Esophagus muscularis mucosa (tissue), 4 donors: Measurements from ENCODE around the gene PPP4R3A. TPM values are rescaled to one million over a fixed set of nuclear protein-coding genes. Genes with fewer than 3 reads are reported as not detected.

Experiments
- DNase-seq: peaks from one replicate; pipeline ENCODE4 v3.0.0-alpha.2; 2017; ENCODE audit errors: extremely low spot score
- H3K27ac ChIP-seq, 4 donors: fragments of 200-600 bp; sonication (generic); replicated peaks in 1 of 4; 1 replicate in 3 of 4; 2 replicates in 1 of 4; pipeline ENCODE4 v1.5.1; 2016 to 2019; ENCODE audit warnings: mild to moderate bottlenecking in 1 of 4
- H3K27me3 ChIP-seq, 4 donors: fragments of 200-600 bp; sonication (generic); one replicate each; pipeline versions ENCODE4 v1.5.1 to v1.6.0; 2016 to 2019
- H3K36me3 ChIP-seq, 4 donors: fragments of 200-600 bp; sonication (generic); one replicate each; pipeline ENCODE4 v1.5.1; 2016 to 2019
- H3K4me1 ChIP-seq, 4 donors: fragments of 200-600 bp; sonication (generic); one replicate each; pipeline ENCODE4 v1.5.1; 2016 to 2019
- H3K4me3 ChIP-seq, 4 donors: fragments of 200-600 bp; sonication (generic); 1 replicate in 2 of 4; 2 replicates in 2 of 4; pipeline ENCODE4 v1.5.1; 2016 to 2019; ENCODE audit warnings: mild to moderate bottlenecking in 4 of 4, moderate library complexity in 1 of 4
- H3K9me3 ChIP-seq, 4 donors: fragments of 200-600 bp; sonication (generic); 1 replicate in 3 of 4; 2 replicates in 1 of 4; pipeline ENCODE4 v1.5.1; 2016 to 2019
- EP300 ChIP-seq: sonication (generic); formaldehyde crosslinking; IDR thresholded peaks from one replicate; pipeline ENCODE4 v1.6.1; 2017; ENCODE audit warnings: antibody characterized with exemption
- POLR2A ChIP-seq: fragments of 450-650 bp; IDR thresholded peaks from one replicate; pipeline ENCODE4 v1.6.1; 2017; ENCODE audit warnings: antibody characterized with exemption, moderate library complexity, mild to moderate bottlenecking, low read depth
- POLR2AphosphoS5 ChIP-seq, 2 donors: sonication (generic); formaldehyde crosslinking; IDR thresholded peaks; one replicate each; pipeline ENCODE4 v1.6.1; 2017; ENCODE audit warnings: antibody characterized with exemption in 2 of 2
- WGBS: methylation state at CpG from one replicate; pipeline ENCODE4 v1.1.5; 2018; 5-methylcytosine and 5-hydroxymethylcytosine counted together
- intact Hi-C: fragments of 100-400 bp; cut with DNase I; formaldehyde crosslinking; loops from one replicate; pipeline ENCODE4 v1.15.1; 2023
- total RNA-seq, 4 donors: library from RNA; depleted of rRNA; stranded (reverse); fragments of >200 nt; gene quantifications; one replicate each; pipeline versions ENCODE4 v1.1.0 to v1.2.1, GENCODE V29; 2016
- TF ChIP-seq, protein P1 (sequence below), 3 experiments: fragments of 200-600 bp in 2 of 3; fragments of 450-650 bp in 1 of 3; sonication (generic) in 2 of 3; IDR thresholded peaks; one replicate each; pipeline ENCODE4 v1.5.1; 2017 to 2019; ENCODE audit warnings: antibody characterized with exemption in 3 of 3, mild to moderate bottlenecking in 2 of 3, moderate library complexity in 1 of 3

The PPP4R3A gene
- total RNA-seq, 4 donors from 2014 or later, result 60.2 to 78.5 (median 70.4) TPM

- H3K4me3 ChIP-seq, result peak overlapping the region; percentile 86 to 99 (median 94)
- peaks cover 32 to 56% (median 55%) of the 10 kb centered on the region in 4 donors for H3K4me1 ChIP-seq
These were observed 2.0 kb downstream of the PPP4R3A start for GRCh38 chr14:91508105-91508504.

DNA sequence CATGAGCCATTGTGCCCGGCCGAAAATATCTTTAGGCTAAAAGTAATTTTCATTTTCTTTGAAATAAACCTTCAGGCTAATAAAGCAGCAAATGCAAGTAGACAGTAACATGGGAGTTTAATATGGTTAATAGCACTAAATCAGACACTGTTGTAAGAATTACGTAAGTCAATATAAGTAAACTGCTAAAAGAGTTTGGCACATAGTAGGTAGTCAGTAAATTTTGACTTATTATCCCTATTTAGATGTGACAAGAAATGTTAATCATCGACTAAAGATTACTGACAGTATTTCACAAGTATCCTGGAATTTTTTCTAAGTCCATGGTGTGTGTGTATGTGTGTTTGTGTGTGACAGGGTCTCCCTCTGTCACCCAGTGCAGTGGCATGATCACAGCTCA is 3.9 kb downstream of the PPP4R3A start:
- peaks cover 36 to 71% (median 69%) of the 10 kb centered on the region in 4 donors for H3K4me1 ChIP-seq
- no peaks in the 10 kb centered on the region for H3K9me3 ChIP-seq
- H3K4me3 ChIP-seq, result peak overlapping the region in 2 of 4 donors; percentile 27 to 31
- intact Hi-C loops, result no loop called here
- DNase-seq, result no peak
- no peak overlapping the region for H3K27ac ChIP-seq
- TF ChIP-seq POLR2AphosphoS5 (IDR thresholded peaks at IDR 0.05), result no peak
- TF ChIP-seq, protein P1, sequence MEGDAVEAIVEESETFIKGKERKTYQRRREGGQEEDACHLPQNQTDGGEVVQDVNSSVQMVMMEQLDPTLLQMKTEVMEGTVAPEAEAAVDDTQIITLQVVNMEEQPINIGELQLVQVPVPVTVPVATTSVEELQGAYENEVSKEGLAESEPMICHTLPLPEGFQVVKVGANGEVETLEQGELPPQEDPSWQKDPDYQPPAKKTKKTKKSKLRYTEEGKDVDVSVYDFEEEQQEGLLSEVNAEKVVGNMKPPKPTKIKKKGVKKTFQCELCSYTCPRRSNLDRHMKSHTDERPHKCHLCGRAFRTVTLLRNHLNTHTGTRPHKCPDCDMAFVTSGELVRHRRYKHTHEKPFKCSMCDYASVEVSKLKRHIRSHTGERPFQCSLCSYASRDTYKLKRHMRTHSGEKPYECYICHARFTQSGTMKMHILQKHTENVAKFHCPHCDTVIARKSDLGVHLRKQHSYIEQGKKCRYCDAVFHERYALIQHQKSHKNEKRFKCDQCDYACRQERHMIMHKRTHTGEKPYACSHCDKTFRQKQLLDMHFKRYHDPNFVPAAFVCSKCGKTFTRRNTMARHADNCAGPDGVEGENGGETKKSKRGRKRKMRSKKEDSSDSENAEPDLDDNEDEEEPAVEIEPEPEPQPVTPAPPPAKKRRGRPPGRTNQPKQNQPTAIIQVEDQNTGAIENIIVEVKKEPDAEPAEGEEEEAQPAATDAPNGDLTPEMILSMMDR (IDR thresholded peaks at IDR 0.05), result no peak
- TF ChIP-seq POLR2A, result no peak
- TF ChIP-seq EP300, result no peak
- peaks cover 0 to 20% (median 3%) of the 10 kb centered on the region in 4 donors for H3K36me3 ChIP-seq
- 95% methylated on average over 4 of the region's 4 CpGs for WGBS
- no peaks in the 10 kb centered on the region for H3K27me3 ChIP-seq

More at GRCh38 chr14:91508105-91508504, 2.0 kb downstream of the PPP4R3A start:
- no peaks in the 10 kb centered on the region for H3K27me3 ChIP-seq
- no peaks in the 10 kb centered on the region for H3K9me3 ChIP-seq
- peaks cover 0 to 18% (median 3%) of the 10 kb centered on the region in 4 donors for H3K36me3 ChIP-seq
- no peak for DNase-seq
- 10% methylated on average over 2 of the region's 2 CpGs for WGBS
- peak overlapping the region in 3 of 4 donors; percentile 98 to 100 (median 98) for H3K27ac ChIP-seq
- intact Hi-C loops, result no loop called here
- no peak for TF ChIP-seq POLR2AphosphoS5 (IDR thresholded peaks at IDR 0.05)

- Histone ChIP-seq H3K36me3 (peaks cover 0 to 25% (median 3%) of the 10 kb centered on the region in 4 donors), H3K27ac (no peak overlapping the region), H3K27me3 (no peaks in the 10 kb centered on the region), H3K4me3 (no peak overlapping the region), H3K4me1 (peaks cover 45 to 91% (median 80%) of the 10 kb centered on the region in 4 donors), H3K9me3 (no peaks in the 10 kb centered on the region)
- intact Hi-C loops, result no loop called here
- DNase-seq, result no peak
- 81% methylated on average over 4 of the region's 4 CpGs for WGBS
- TF ChIP-seq, protein P1 (IDR thresholded peaks at IDR 0.05), result no peak
- TF ChIP-seq EP300 (no peak), POLR2AphosphoS5 (IDR thresholded peaks at IDR 0.05) (no peak), POLR2A (no peak)
These were observed 7.1 kb downstream of the PPP4R3A start for GRCh38 chr14:91503000-91503504.

- DNase-seq, result no peak
- Histone ChIP-seq H3K27me3 (no peaks in the 10 kb centered on the region), H3K9me3 (no peaks in the 10 kb centered on the region), H3K27ac (no peak overlapping the region), H3K4me1 (peaks cover 49 to 94% (median 83%) of the 10 kb centered on the region in 4 donors), H3K4me3 (no peak overlapping the region), H3K36me3 (peaks cover 0 to 26% (median 3%) of the 10 kb centered on the region in 4 donors)
- TF ChIP-seq POLR2A (no peak), EP300 (no peak), POLR2AphosphoS5 (IDR thresholded peaks at IDR 0.05) (no peak)
- TF ChIP-seq, protein P1 (IDR thresholded peaks at IDR 0.05), result no peak
- WGBS, result 80% methylated on average over 11 of the region's 11 CpGs
- intact Hi-C loops, result no loop called here
These were observed 7.9 kb downstream of the PPP4R3A start for GRCh38 chr14:91501951-91502930.

DNA sequence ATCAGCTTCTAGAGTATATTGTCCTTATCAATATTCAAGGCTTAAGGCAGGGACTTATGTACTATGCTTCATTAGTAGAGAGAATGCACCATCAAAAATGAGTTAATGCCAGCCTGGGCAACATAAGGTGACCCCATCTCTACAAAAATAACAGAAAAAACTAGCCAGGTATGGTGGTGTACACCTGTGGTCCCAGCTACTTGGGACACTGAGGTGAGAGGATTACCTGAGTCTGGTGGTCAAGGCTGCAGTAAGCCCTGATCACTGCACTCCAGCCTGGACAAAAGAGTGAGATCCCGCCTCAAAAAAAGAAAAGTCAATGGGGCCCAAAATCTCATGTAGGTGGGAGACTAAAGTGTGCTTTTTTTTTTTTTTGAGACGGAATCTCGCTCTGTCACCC is 8.8 kb downstream of the PPP4R3A start:
- DNase-seq, result no peak
- no peak for TF ChIP-seq EP300
- TF ChIP-seq POLR2AphosphoS5 (IDR thresholded peaks at IDR 0.05), result no peak
- no peak for TF ChIP-seq POLR2A
- TF ChIP-seq, protein P1 (IDR thresholded peaks at IDR 0.05), result no peak
- Histone ChIP-seq H3K27me3 (no peaks in the 10 kb centered on the region), H3K27ac (no peak overlapping the region), H3K4me3 (no peak overlapping the region), H3K4me1 (peaks cover 51 to 95% (median 84%) of the 10 kb centered on the region in 4 donors), H3K9me3 (no peaks in the 10 kb centered on the region), H3K36me3 (peaks cover 0 to 22% (median 3%) of the 10 kb centered on the region in 4 donors)
- 96% methylated on average over 3 of the region's 3 CpGs for WGBS
- intact Hi-C loops, result no loop called here
